Common myeloid progenitor, CD34-positive (primary cell): ENCODE measurements around the gene RIBC1.

Experiments used
- CTCF ChIA-PET: fragments of 350-600 bp; sonication (Branson Sonifier 250); formaldehyde crosslinking; loops from one replicate; lab custom pipeline; 2021; ENCODE audit warnings: antibody characterized with exemption; lab: Charles Lee
- POLR2A ChIA-PET: fragments of 350-600 bp; sonication (Branson Sonifier 250); formaldehyde crosslinking; loops from one replicate; lab custom pipeline; 2021; ENCODE audit warnings: antibody characterized with exemption; lab: Charles Lee
- DNase-seq, 3 donors: peaks; one replicate each; pipeline versions ENCODE4 v3.0.0 to v3.0.0-alpha.2; 2013
- H3K27ac ChIP-seq, 2 experiments: 1 replicate in 1 of 2; 2 replicates in 1 of 2; pipeline ENCODE4 v1.7.0; 2013; ENCODE audit warnings: inconsistent platforms in 2 of 2, low read length in 2 of 2, mild to moderate bottlenecking in 2 of 2, low read depth in 1 of 2, moderate library complexity in 1 of 2; ENCODE audit not compliant: severe bottlenecking in 2 of 2, insufficient read depth in 1 of 2, poor library complexity in 1 of 2
- H3K27me3 ChIP-seq, 5 experiments: replicated peaks in 2 of 5; 1 replicate in 3 of 5; 2 replicates in 2 of 5; pipeline versions ENCODE4 v1.6.1 to v1.7.0; 2013; ENCODE audit warnings: low read length in 4 of 5, mild to moderate bottlenecking in 2 of 5, moderate library complexity in 2 of 5, inconsistent platforms in 1 of 5; ENCODE audit not compliant: insufficient read depth in 5 of 5, control insufficient read depth in 4 of 5
- H3K36me3 ChIP-seq, 4 experiments: 1 replicate in 2 of 4; 2 replicates in 2 of 4; pipeline versions ENCODE4 v1.6.1 to v1.7.0; 2013; ENCODE audit warnings: low read length in 3 of 4, control low read depth in 1 of 4, mild to moderate bottlenecking in 1 of 4; ENCODE audit not compliant: control insufficient read depth in 4 of 4, insufficient read depth in 4 of 4
- H3K4me1 ChIP-seq, 4 experiments: 1 replicate in 3 of 4; 2 replicates in 1 of 4; pipeline versions ENCODE4 v1.6.1 to v1.7.1; 2013; ENCODE audit warnings: low read length in 3 of 4, mild to moderate bottlenecking in 3 of 4, control low read depth in 1 of 4, inconsistent platforms in 1 of 4, moderate library complexity in 1 of 4; ENCODE audit not compliant: control insufficient read depth in 4 of 4, insufficient read depth in 4 of 4; ENCODE audit errors: control extremely low read depth in 1 of 4
- H3K4me3 ChIP-seq, 7 experiments: 1 replicate in 4 of 7; 2 replicates in 3 of 7; pipeline versions ENCODE4 v1.5.1 to v1.7.0; 2013; ENCODE audit warnings: mild to moderate bottlenecking in 7 of 7, low read length in 6 of 7, moderate library complexity in 6 of 7, inconsistent platforms in 2 of 7, low read depth in 2 of 7, control low read depth in 1 of 7; ENCODE audit not compliant: insufficient read depth in 4 of 7, control insufficient read depth in 1 of 7; ENCODE audit errors: extremely low read depth in 1 of 7
- H3K9me3 ChIP-seq, 5 experiments: 1 replicate in 4 of 5; 2 replicates in 1 of 5; pipeline versions ENCODE4 v1.6.1 to v1.7.1; 2013; ENCODE audit warnings: low read length in 4 of 5, mild to moderate bottlenecking in 2 of 5, inconsistent platforms in 1 of 5, low read depth in 1 of 5, moderate library complexity in 1 of 5; ENCODE audit not compliant: control insufficient read depth in 4 of 5, insufficient read depth in 2 of 5; ENCODE audit errors: control extremely low read depth in 1 of 5
- WGBS: methylation state at CpG from one replicate; pipeline ENCODE4 v1.1.5; 2013; ENCODE audit not compliant: insufficient coverage; 5-methylcytosine and 5-hydroxymethylcytosine counted together

The RIBC1 gene

GRCh38 chrX:53476371-53476770 lies 53.7 kb downstream of the RIBC1 start:
- ChIA-PET POLR2A (no interaction called here), CTCF (no interaction called here)
- no CpG with 5 or more reads among the region's 2 CpGs for WGBS

GRCh38 chrX:53479301-53479700 lies 56.6 kb downstream of the RIBC1 start:
- 84% methylated on average over 4 of the region's 5 CpGs for WGBS
- peak; percentile 2 to 41 (median 18) for DNase-seq
- H3K9me3 ChIP-seq, result no peaks in the 10 kb centered on the region
- no peak overlapping the region for H3K4me3 ChIP-seq
- no peaks in the 10 kb centered on the region for H3K36me3 ChIP-seq
- peaks cover 0 to 3% (median 0%) of the 10 kb centered on the region in 4 experiments for H3K4me1 ChIP-seq
- ChIA-PET POLR2A (no interaction called here), CTCF (interaction anchor here (1.5 kb wide), 1 partner anchor 9 kb away, joined by 5 read pairs; no protein-coding TSS in a partner anchor)
- H3K27ac ChIP-seq, result no peak overlapping the region
- H3K27me3 ChIP-seq, result peaks cover 0 to 6% (median 0%) of the 10 kb centered on the region in 5 experiments

More at GRCh38 chrX:53476371-53476770, 53.7 kb downstream of the RIBC1 start:
- no peak for DNase-seq
- H3K36me3 ChIP-seq, result no peaks in the 10 kb centered on the region
- no peak overlapping the region for H3K27ac ChIP-seq
- no peak overlapping the region for H3K4me3 ChIP-seq
- peaks cover 0 to 13% (median 0%) of the 10 kb centered on the region in 5 experiments for H3K27me3 ChIP-seq
- H3K9me3 ChIP-seq, result no peaks in the 10 kb centered on the region
- no peaks in the 10 kb centered on the region for H3K4me1 ChIP-seq
